Measurements from ENCODE around the gene YES1.

YES1 gene

GRCh38 chr18:811892-812375, at the start of gene YES1:
Gene YES1 (minus strand): TSS chr18:812242. CDS start chr18:756827, 55,415 bp downstream.
- peaks cover 17% of the 10 kb centered on the region for H3K4me1 ChIP-seq (ENCODE audit: control insufficient read depth, insufficient read depth, low read length)
- ChIA-PET POLR2A (no interaction called here), CTCF (interaction anchor here (0.7 to 4.8 kb wide), 2 partner anchors 18 to 19 kb away, joined by 5 to 37 read pairs; no protein-coding TSS in a partner anchor)
- H3K36me3 ChIP-seq (ENCODE audit: control insufficient read depth in 2 of 2, insufficient read depth in 1 of 2, low read length in 2 of 2) = no peaks in the 10 kb centered on the region
- TF ChIP-seq ZNF830 (tag by site-specific recombination; IDR thresholded peaks at IDR 0.05; ENCODE audit: low read depth) (no peak), ZNF561 (tag by site-specific recombination; IDR thresholded peaks at IDR 0.05; ENCODE audit: borderline replicate concordance) (0 out of 2 replicates have a peak, but pooled peaks have one; percentile 24), SP3 (tag by site-specific recombination; IDR thresholded peaks at IDR 0.05) (no peak), ZBTB20 (tag by site-specific recombination; IDR thresholded peaks at IDR 0.05) (peak; percentile 94), FEZF1 (tag by site-specific recombination; IDR thresholded peaks at IDR 0.05) (no peak), ZNF530 (tag by site-specific recombination; IDR thresholded peaks at IDR 0.05; ENCODE audit: low read depth) (no peak), ZNF366 (tag by site-specific recombination; conservative IDR thresholded peaks at IDR 0.05) (no peak), ZEB2 (tag by site-specific recombination; IDR thresholded peaks at IDR 0.05) (no peak), ZBTB21 (tag by site-specific recombination; IDR thresholded peaks at IDR 0.05) (no peak), ZSCAN30 (tag by site-specific recombination; IDR thresholded peaks at IDR 0.05) (peak; percentile 47; the same call in 1 of the 2 replicates), ZNF354C (tag by site-specific recombination; IDR thresholded peaks at IDR 0.05; ENCODE audit: borderline replicate concordance, low read depth) (no peak), ZNF777 (tag by site-specific recombination; IDR thresholded peaks at IDR 0.05; ENCODE audit: borderline replicate concordance) (0 out of 2 replicates have a peak, but pooled peaks have one; percentile 4), ZIC2 (tag by site-specific recombination; IDR thresholded peaks at IDR 0.05) (no peak), KLF9 (tag by site-specific recombination; IDR thresholded peaks at IDR 0.05; ENCODE audit: low read depth) (peak; percentile 4; the same call in 1 of the 2 replicates), ZBTB26 (tag by site-specific recombination; optimal IDR thresholded peaks at IDR 0.05) (peak; percentile 49), ZNF398 (tag by site-specific recombination; IDR thresholded peaks at IDR 0.05) (peak; percentile 72), ZNF692 (tag by site-specific recombination; IDR thresholded peaks at IDR 0.05) (peak; percentile 35; the same call in 1 of the 2 replicates), ZNF529 (tag by site-specific recombination; IDR thresholded peaks at IDR 0.05; ENCODE audit: insufficient replicate concordance) (no peak), ZBTB1 (tag by site-specific recombination; IDR thresholded peaks at IDR 0.05) (no peak), GLIS1 (tag by site-specific recombination; IDR thresholded peaks at IDR 0.05) (no peak), IKZF3 (tag by site-specific recombination; IDR thresholded peaks at IDR 0.05) (peak; percentile 68; the same call in 1 of the 2 replicates), ZNF580 (tag by site-specific recombination; IDR thresholded peaks at IDR 0.05) (no peak), ZNF112 (tag by site-specific recombination; IDR thresholded peaks at IDR 0.05) (no peak)
- H3K4me3 ChIP-seq (ENCODE audit: low read depth, low read length) = peak within 1 kb of the TSS; percentile 91
- H3K9me3 ChIP-seq (ENCODE audit: control insufficient read depth, insufficient read depth, low read depth, low read length) = no peaks in the 10 kb centered on the region
- H3K27ac ChIP-seq (ENCODE audit: extremely low read depth, low read depth, low read length) = peak within 1 kb of the TSS; percentile 81
